Sigmoid colon (tissue), 3 donors: ENCODE results near the gene ELMOD2.

Source experiments
- POLR2A ChIP-seq, 2 donors: fragments of 450-650 bp; IDR thresholded peaks; one replicate each; pipeline ENCODE4 v1.6.1; 2016; ENCODE audit warnings: antibody characterized with exemption in 2 of 2, mild to moderate bottlenecking in 2 of 2, moderate library complexity in 2 of 2
- TF ChIP-seq, protein P1 (sequence below), 4 experiments: fragments of 450-650 bp in 3 of 4; fragments of 200-600 bp in 1 of 4; IDR thresholded peaks; one replicate each; pipeline ENCODE4 v1.5.1; 2016 to 2019; ENCODE audit warnings: antibody characterized with exemption in 4 of 4, mild to moderate bottlenecking in 3 of 4, moderate library complexity in 2 of 4

GRCh38 chr4:140523370-140523856 is 555 bp upstream of the ELMOD2 start:
- TF ChIP-seq, protein P1, sequence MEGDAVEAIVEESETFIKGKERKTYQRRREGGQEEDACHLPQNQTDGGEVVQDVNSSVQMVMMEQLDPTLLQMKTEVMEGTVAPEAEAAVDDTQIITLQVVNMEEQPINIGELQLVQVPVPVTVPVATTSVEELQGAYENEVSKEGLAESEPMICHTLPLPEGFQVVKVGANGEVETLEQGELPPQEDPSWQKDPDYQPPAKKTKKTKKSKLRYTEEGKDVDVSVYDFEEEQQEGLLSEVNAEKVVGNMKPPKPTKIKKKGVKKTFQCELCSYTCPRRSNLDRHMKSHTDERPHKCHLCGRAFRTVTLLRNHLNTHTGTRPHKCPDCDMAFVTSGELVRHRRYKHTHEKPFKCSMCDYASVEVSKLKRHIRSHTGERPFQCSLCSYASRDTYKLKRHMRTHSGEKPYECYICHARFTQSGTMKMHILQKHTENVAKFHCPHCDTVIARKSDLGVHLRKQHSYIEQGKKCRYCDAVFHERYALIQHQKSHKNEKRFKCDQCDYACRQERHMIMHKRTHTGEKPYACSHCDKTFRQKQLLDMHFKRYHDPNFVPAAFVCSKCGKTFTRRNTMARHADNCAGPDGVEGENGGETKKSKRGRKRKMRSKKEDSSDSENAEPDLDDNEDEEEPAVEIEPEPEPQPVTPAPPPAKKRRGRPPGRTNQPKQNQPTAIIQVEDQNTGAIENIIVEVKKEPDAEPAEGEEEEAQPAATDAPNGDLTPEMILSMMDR (IDR thresholded peaks at IDR 0.05): no peak
- TF ChIP-seq POLR2A (IDR thresholded peaks at IDR 0.05): no peak
